DND-41 (cell line): ENCODE data around the gene GUCY2F.

Experiments
- ATAC-seq: fragments of 200-7000 bp; cut with Tn5 transposase; 3 replicates; pipeline ENCODE4 v1.9.1; 2021; ENCODE audit warnings: low read depth; ENCODE audit not compliant: insufficient read depth
- DNase-seq: peaks from one replicate; pipeline ENCODE4 v3.0.0-alpha.2; 2020
- H2AFZ ChIP-seq: 2 replicates; pipeline ENCODE4 v1.6.0; 2012; ENCODE audit warnings: low read depth, low read length
- H3K27ac ChIP-seq: 2 replicates; pipeline ENCODE4 v1.5.1; 2012; ENCODE audit warnings: low read length, inconsistent platforms
- H3K27me3 ChIP-seq: fragments of 200-600 bp; sonication (generic); 2 replicates; pipeline ENCODE4 v1.6.0; 2012; ENCODE audit warnings: low read length, mild to moderate bottlenecking, inconsistent platforms; ENCODE audit not compliant: insufficient read depth, poor library complexity
- H3K36me3 ChIP-seq: 2 replicates; pipeline ENCODE4 v1.5.1; 2012; ENCODE audit warnings: low read length, inconsistent platforms; ENCODE audit not compliant: insufficient read depth
- H3K4me1 ChIP-seq: 2 replicates; pipeline ENCODE4 v1.5.1; 2012; ENCODE audit warnings: mild to moderate bottlenecking, low read length; ENCODE audit not compliant: insufficient read depth
- H3K4me2 ChIP-seq: 2 replicates; pipeline ENCODE4 v1.6.0; 2012; ENCODE audit warnings: mild to moderate bottlenecking, moderate library complexity, low read length, inconsistent platforms; ENCODE audit not compliant: insufficient read depth
- H3K4me3 ChIP-seq, 2 experiments: fragments of 200-600 bp in 1 of 2; shearing (Covaris generic) in 1 of 2; 2 replicates each; pipeline ENCODE4 v1.5.1; 2012 to 2016; ENCODE audit warnings: inconsistent platforms in 2 of 2, low read length in 2 of 2, mild to moderate bottlenecking in 2 of 2, low read depth in 1 of 2, moderate library complexity in 1 of 2
- H3K79me2 ChIP-seq: 2 replicates; pipeline ENCODE4 v1.6.0; 2012; ENCODE audit warnings: low read length, inconsistent platforms; ENCODE audit not compliant: insufficient read depth
- H3K9ac ChIP-seq: 2 replicates; pipeline ENCODE4 v1.6.0; 2012; ENCODE audit warnings: low read depth, mild to moderate bottlenecking, inconsistent platforms, low read length, moderate library complexity
- H3K9me3 ChIP-seq: 2 replicates; pipeline ENCODE4 v1.5.1; 2012; ENCODE audit warnings: low read length, moderate library complexity, mild to moderate bottlenecking, inconsistent platforms; ENCODE audit not compliant: insufficient read depth, severe bottlenecking
- H4K20me1 ChIP-seq: 2 replicates; pipeline ENCODE4 v1.6.0; 2012; ENCODE audit warnings: low read length; ENCODE audit not compliant: insufficient read depth
- EZH2 ChIP-seq: IDR thresholded peaks from 3 replicates; pipeline ENCODE4 v1.6.1; 2012; ENCODE audit warnings: borderline replicate concordance, low read depth, mild to moderate bottlenecking, moderate library complexity, low read length, inconsistent platforms; ENCODE audit not compliant: severe bottlenecking
- TF ChIP-seq, protein P1 (sequence below): IDR thresholded peaks from 2 replicates; pipeline ENCODE4 v1.5.1; 2012; ENCODE audit warnings: borderline replicate concordance, low read length, moderate library complexity, mild to moderate bottlenecking; ENCODE audit not compliant: poor library complexity, severe bottlenecking; ENCODE audit errors: extremely low read depth

Gene GUCY2F

DNA sequence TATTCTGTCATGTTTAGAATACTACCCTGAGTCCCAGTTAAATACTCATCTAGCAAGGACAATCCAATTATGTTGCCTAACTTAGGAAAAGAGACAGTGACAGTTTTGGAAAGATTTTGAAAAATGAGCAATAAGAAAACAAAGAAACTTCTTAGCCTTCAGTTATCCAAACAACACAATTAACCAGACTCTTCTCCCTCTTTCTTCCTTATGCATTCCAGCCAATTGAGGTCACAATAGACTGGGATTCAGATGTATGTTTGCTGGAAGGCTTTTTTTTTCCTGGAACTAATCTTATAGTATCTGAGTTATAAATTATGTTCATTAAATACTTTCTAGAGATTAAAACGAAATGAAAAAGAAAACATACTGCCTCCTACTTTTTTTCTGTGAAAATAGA lies 109.6 kb downstream of the GUCY2F start:
- no peaks in the 10 kb centered on the region for H3K36me3 ChIP-seq
- TF ChIP-seq, protein P1, sequence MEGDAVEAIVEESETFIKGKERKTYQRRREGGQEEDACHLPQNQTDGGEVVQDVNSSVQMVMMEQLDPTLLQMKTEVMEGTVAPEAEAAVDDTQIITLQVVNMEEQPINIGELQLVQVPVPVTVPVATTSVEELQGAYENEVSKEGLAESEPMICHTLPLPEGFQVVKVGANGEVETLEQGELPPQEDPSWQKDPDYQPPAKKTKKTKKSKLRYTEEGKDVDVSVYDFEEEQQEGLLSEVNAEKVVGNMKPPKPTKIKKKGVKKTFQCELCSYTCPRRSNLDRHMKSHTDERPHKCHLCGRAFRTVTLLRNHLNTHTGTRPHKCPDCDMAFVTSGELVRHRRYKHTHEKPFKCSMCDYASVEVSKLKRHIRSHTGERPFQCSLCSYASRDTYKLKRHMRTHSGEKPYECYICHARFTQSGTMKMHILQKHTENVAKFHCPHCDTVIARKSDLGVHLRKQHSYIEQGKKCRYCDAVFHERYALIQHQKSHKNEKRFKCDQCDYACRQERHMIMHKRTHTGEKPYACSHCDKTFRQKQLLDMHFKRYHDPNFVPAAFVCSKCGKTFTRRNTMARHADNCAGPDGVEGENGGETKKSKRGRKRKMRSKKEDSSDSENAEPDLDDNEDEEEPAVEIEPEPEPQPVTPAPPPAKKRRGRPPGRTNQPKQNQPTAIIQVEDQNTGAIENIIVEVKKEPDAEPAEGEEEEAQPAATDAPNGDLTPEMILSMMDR: no peak
- TF ChIP-seq EZH2: no peak
- no peaks in the 10 kb centered on the region for H3K4me1 ChIP-seq
- no peaks in the 10 kb centered on the region for H3K9me3 ChIP-seq
- no peak overlapping the region for H3K9ac ChIP-seq
- H2AFZ ChIP-seq: no peak overlapping the region
- H3K27me3 ChIP-seq: no peaks in the 10 kb centered on the region
- DNase-seq (no peak), ATAC-seq (no peak)
- no peak overlapping the region for H3K27ac ChIP-seq
- H3K4me3 ChIP-seq: no peak overlapping the region
- H3K4me2 ChIP-seq: no peak overlapping the region
- no peaks in the 10 kb centered on the region for H4K20me1 ChIP-seq
- no peaks in the 10 kb centered on the region for H3K79me2 ChIP-seq

DNA sequence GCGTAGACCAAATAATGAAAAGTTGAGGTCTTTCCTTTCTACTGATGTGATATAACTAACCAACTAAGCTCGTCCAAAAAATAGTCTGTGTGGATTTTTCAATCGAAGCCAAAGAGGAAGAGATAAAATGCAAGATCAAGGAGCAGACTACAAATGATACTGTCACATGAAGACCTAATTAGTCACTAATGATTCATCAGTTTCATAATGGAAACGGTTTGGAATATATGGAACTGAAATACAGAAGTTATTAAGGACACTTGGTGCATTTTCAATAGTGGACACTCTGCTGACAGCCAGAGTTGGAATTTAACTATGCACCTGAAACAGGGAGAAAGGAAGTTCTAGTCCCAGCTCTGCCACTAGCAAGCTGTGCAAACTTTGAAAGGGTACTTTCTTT lies 119.8 kb downstream of the GUCY2F start:
- Histone ChIP-seq H4K20me1 (no peaks in the 10 kb centered on the region), H3K79me2 (no peaks in the 10 kb centered on the region), H3K4me3 (no peak overlapping the region), H3K4me1 (no peaks in the 10 kb centered on the region), H3K4me2 (no peak overlapping the region), H3K27me3 (no peaks in the 10 kb centered on the region), H3K9me3 (no peaks in the 10 kb centered on the region), H3K27ac (no peak overlapping the region), H3K9ac (no peak overlapping the region), H2AFZ (no peak overlapping the region), H3K36me3 (no peaks in the 10 kb centered on the region)
- TF ChIP-seq EZH2: no peak
- TF ChIP-seq, protein P1: no peak
- ATAC-seq: no peak
- no peak for DNase-seq

DNA sequence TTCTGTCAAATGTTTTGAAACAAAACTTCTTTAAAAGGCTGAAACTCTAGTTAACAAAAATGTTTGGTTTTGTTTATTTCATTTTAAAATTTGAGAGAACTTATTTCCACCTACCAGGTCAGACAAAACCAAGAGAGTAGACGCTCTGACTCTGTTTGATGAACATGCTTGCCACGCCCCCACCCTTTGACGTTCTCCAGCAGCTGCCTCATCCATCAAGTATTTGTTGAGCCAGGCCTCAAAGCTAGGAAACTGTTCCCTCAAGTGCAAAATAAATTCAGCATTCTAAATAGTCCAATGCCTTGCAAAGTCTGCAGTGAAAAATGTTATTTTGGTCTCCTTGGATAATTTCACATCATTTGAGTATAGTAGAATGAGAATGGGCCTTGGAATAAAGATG lies 121.6 kb downstream of the GUCY2F start:
- Histone ChIP-seq H3K4me1 (no peaks in the 10 kb centered on the region), H3K9ac (no peak overlapping the region), H3K4me2 (no peak overlapping the region), H3K36me3 (no peaks in the 10 kb centered on the region), H4K20me1 (no peaks in the 10 kb centered on the region), H3K27me3 (no peaks in the 10 kb centered on the region), H3K9me3 (no peaks in the 10 kb centered on the region), H3K4me3 (no peak overlapping the region), H2AFZ (no peak overlapping the region), H3K27ac (no peak overlapping the region), H3K79me2 (no peaks in the 10 kb centered on the region)
- DNase-seq: no peak
- no peak for ATAC-seq
- TF ChIP-seq EZH2: no peak
- TF ChIP-seq, protein P1: no peak

- Histone ChIP-seq H3K27ac (no peak overlapping the region), H3K79me2 (no peaks in the 10 kb centered on the region), H3K4me1 (no peaks in the 10 kb centered on the region), H4K20me1 (no peaks in the 10 kb centered on the region), H3K27me3 (no peaks in the 10 kb centered on the region), H3K4me3 (no peak overlapping the region), H3K4me2 (no peak overlapping the region), H3K9me3 (no peaks in the 10 kb centered on the region), H3K9ac (no peak overlapping the region), H3K36me3 (no peaks in the 10 kb centered on the region), H2AFZ (no peak overlapping the region)
- TF ChIP-seq EZH2: no peak
- TF ChIP-seq, protein P1: no peak
- no peak for ATAC-seq
- no peak for DNase-seq
Measured at GRCh38 chrX:109357706-109358105, 124.2 kb downstream of the GUCY2F start.
